GM23338 (cell line): Measurements from ENCODE around the gene SLC27A4. TPM values are rescaled to one million over a fixed set of nuclear protein-coding genes. Genes with fewer than 3 reads are reported as not detected.

Source experiments
- ATAC-seq: fragments of 200-7000 bp; cut with Tn5 transposase; 3 replicates; pipeline ENCODE4 v1.9.1; 2020
- DNase-seq: peaks from one replicate; pipeline ENCODE4 v3.0.0-alpha.2; 2015; ENCODE audit warnings: low spot score
- H2AFZ ChIP-seq: fragments of 200-600 bp; sonication (generic); 2 replicates; pipeline ENCODE4 v1.8.0; 2016; ENCODE audit warnings: antibody characterized with exemption, mild to moderate bottlenecking, moderate library complexity
- H3F3A ChIP-seq: fragments of 200-600 bp; sonication (generic); replicated peaks from 2 replicates; pipeline ENCODE4 v1.8.0; 2017; ENCODE audit warnings: antibody characterized with exemption, mixed run types, low read depth
- H3K27ac ChIP-seq: fragments of 200-600 bp; sonication (generic); 2 replicates; pipeline ENCODE4 v1.6.1; 2016; ENCODE audit warnings: low read depth
- H3K27me3 ChIP-seq: fragments of 200-600 bp; sonication (generic); 2 replicates; pipeline ENCODE4 v1.8.0; 2016; ENCODE audit warnings: mild to moderate bottlenecking, mixed run types, moderate library complexity; ENCODE audit not compliant: insufficient read depth
- H3K36me3 ChIP-seq: fragments of 200-600 bp; sonication (generic); 2 replicates; pipeline ENCODE4 v1.8.0; 2016; ENCODE audit warnings: mild to moderate bottlenecking; ENCODE audit not compliant: insufficient read depth
- H3K4me1 ChIP-seq: fragments of 200-600 bp; sonication (generic); 2 replicates; pipeline ENCODE4 v1.8.0; 2016; ENCODE audit warnings: mild to moderate bottlenecking, moderate library complexity; ENCODE audit not compliant: insufficient read depth
- H3K4me2 ChIP-seq: fragments of 200-600 bp; sonication (generic); 2 replicates; pipeline ENCODE4 v1.7.1; 2017; ENCODE audit warnings: mixed run types
- H3K4me3 ChIP-seq: fragments of 200-600 bp; sonication (generic); 2 replicates; pipeline ENCODE4 v1.6.1; 2016; ENCODE audit warnings: mixed run types
- H3K79me2 ChIP-seq: fragments of 200-600 bp; sonication (generic); replicated peaks from 2 replicates; pipeline ENCODE4 v1.8.0; 2017; ENCODE audit warnings: mild to moderate bottlenecking; ENCODE audit not compliant: insufficient read depth
- H3K9me2 ChIP-seq: fragments of 200-600 bp; sonication (generic); 2 replicates; pipeline ENCODE4 v1.8.0; 2017; ENCODE audit not compliant: insufficient read depth
- H4K20me1 ChIP-seq: fragments of 200-600 bp; sonication (generic); replicated peaks from 2 replicates; pipeline ENCODE4 v1.8.0; 2017; ENCODE audit warnings: mild to moderate bottlenecking; ENCODE audit not compliant: insufficient read depth
- H3K27ac Mint-ChIP-seq: 2 replicates; pipeline ENCODE4 v1.8.0; 2020; ENCODE audit warnings: inconsistent platforms, mild to moderate bottlenecking, moderate library complexity, mixed read lengths
- H3K27me3 Mint-ChIP-seq: 3 replicates; pipeline ENCODE4 v1.8.0; 2022; ENCODE audit warnings: low read depth, mild to moderate bottlenecking, moderate library complexity, mixed read lengths, inconsistent platforms; ENCODE audit not compliant: insufficient read depth, poor library complexity
- H3K36me3 Mint-ChIP-seq: 3 replicates; pipeline ENCODE4 v1.8.0; 2021; ENCODE audit warnings: low read depth, mild to moderate bottlenecking, inconsistent platforms, moderate library complexity, mixed read lengths
- H3K4me1 Mint-ChIP-seq: 3 replicates; pipeline ENCODE4 v1.8.0; 2020; ENCODE audit warnings: mild to moderate bottlenecking, inconsistent platforms, mixed read lengths
- H3K4me3 Mint-ChIP-seq: 3 replicates; pipeline ENCODE4 v1.8.0; 2021; ENCODE audit warnings: moderate library complexity, mild to moderate bottlenecking, inconsistent platforms, mixed read lengths
- H3K9me3 Mint-ChIP-seq: 3 replicates; pipeline ENCODE4 v1.8.0; 2020; ENCODE audit warnings: moderate library complexity, mild to moderate bottlenecking, inconsistent platforms, mixed read lengths
- CREB1 ChIP-seq: fragments of 250-450 bp; sonication (Bioruptor Pico); IDR thresholded peaks from 2 replicates; pipeline ENCODE4 v1.5.0; 2020; ENCODE audit warnings: low read depth, mild to moderate bottlenecking, moderate library complexity
- EZH2 ChIP-seq: fragments of 200-600 bp; sonication (generic); IDR thresholded peaks from one replicate; pipeline ENCODE4 v1.8.0; 2017; ENCODE audit warnings: antibody characterized with exemption, mild to moderate bottlenecking, low read depth; ENCODE audit not compliant: unreplicated experiment
- EZH2phosphoT487 ChIP-seq: fragments of 200-600 bp; sonication (generic); IDR thresholded peaks from one replicate; pipeline ENCODE4 v1.8.1; 2018; ENCODE audit warnings: antibody characterized with exemption; ENCODE audit not compliant: unreplicated experiment
- JUNB ChIP-seq: IDR thresholded peaks from one replicate; pipeline ENCODE4 v1.6.1; 2016; ENCODE audit warnings: antibody characterized with exemption; ENCODE audit not compliant: unreplicated experiment
- NANOG ChIP-seq: IDR thresholded peaks from 2 replicates; pipeline ENCODE4 v1.6.1; 2016; ENCODE audit warnings: antibody characterized with exemption, borderline replicate concordance
- POLR2AphosphoS5 ChIP-seq: IDR thresholded peaks from 2 replicates; pipeline ENCODE4 v1.6.1; 2016; ENCODE audit warnings: antibody characterized with exemption, low read depth
- STAT1 ChIP-seq: IDR thresholded peaks from one replicate; pipeline ENCODE4 v1.6.1; 2016; ENCODE audit warnings: antibody characterized with exemption; ENCODE audit not compliant: unreplicated experiment
- ZNF114 ChIP-seq: fragments of 250-450 bp; sonication (Bioruptor Pico); IDR thresholded peaks from 2 replicates; pipeline ENCODE4 v1.5.0; 2020; ENCODE audit warnings: mild to moderate bottlenecking, moderate library complexity
- ZNF331 ChIP-seq: fragments of 250-450 bp; sonication (Bioruptor Pico); IDR thresholded peaks from 2 replicates; pipeline ENCODE4 v1.5.0; 2020; ENCODE audit warnings: low read depth, mild to moderate bottlenecking, moderate library complexity
- polyA plus RNA-seq: library from polyadenylated mRNA; unstranded; fragments of >200 nt; fragmentation: Nextera tagmentation; extraction: Ambion mirVana; gene quantifications from 2 replicates; pipeline ENCODE4 v1.2.1, GENCODE V29; 2016
- total RNA-seq: library from RNA; depleted of rRNA; stranded (reverse); fragments of >200 nt; shearing (Covaris generic); gene quantifications from 2 replicates; pipeline ENCODE4 v1.2.3, GENCODE V29; 2014
- TF ChIP-seq, protein P1 (sequence below): fragments of 250-450 bp; sonication (Bioruptor Pico); IDR thresholded peaks from 2 replicates; pipeline ENCODE4 v1.5.0; 2020; ENCODE audit warnings: mild to moderate bottlenecking, moderate library complexity
- TF ChIP-seq, protein P2 (sequence below): IDR thresholded peaks from 2 replicates; pipeline ENCODE4 v1.6.1; 2016; ENCODE audit warnings: antibody characterized with exemption
- TF ChIP-seq, protein P3 (sequence below): IDR thresholded peaks from one replicate; pipeline ENCODE4 v1.6.1; 2018; ENCODE audit warnings: antibody characterized with exemption; ENCODE audit not compliant: unreplicated experiment
- TF ChIP-seq, protein P4 (sequence below), 2 experiments: fragments of 200-600 bp in 1 of 2; sonication (generic) in 1 of 2; conservative IDR thresholded peaks; 2 replicates each; pipeline versions ENCODE4 v1.5.1 to v1.6.1; 2016 to 2017; ENCODE audit warnings: antibody characterized with exemption in 2 of 2, low read depth in 2 of 2, mild to moderate bottlenecking in 2 of 2, moderate library complexity in 1 of 2

The SLC27A4 gene
- total and polyA plus RNA-seq, 2 experiments from 2014 or later: 7.9 to 25.3 TPM

DNA sequence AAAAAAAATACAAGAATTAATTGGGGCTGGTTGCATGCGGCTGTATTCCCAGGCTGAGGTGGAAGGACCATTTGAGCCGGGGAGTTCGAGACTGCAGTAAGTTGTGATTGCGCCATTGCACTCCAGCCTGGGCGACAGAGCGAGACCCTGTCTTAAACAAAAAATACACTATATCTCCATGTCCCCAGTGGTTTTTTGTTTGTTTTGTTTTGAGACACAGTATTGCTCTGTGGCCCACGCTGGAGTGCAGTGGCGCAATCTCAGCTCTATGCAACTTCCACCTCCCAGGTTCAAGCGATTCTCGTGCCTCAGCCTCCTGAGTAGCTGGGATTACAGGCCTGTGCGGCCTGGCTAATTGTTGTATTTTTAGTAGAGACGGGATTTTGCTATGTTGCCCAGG lies 16.5 kb upstream of the SLC27A4 start:
- Histone ChIP-seq H3K4me2 (peak overlapping the region; percentile 84), H3F3A (peaks cover 5% of the 10 kb centered on the region; the same call in 1 of the 2 replicates), H2AFZ (no peak overlapping the region), H3K79me2 (peaks cover 18% of the 10 kb centered on the region), H3K27ac (no peak overlapping the region), H3K4me3 (peak overlapping the region; percentile 99), H3K27me3 (no peaks in the 10 kb centered on the region), H3K4me1 (peaks cover 7% of the 10 kb centered on the region), H4K20me1 (no peaks in the 10 kb centered on the region; the same call in none of the 2 replicates), H3K36me3 (peaks cover 6% of the 10 kb centered on the region; the same call in 1 of the 2 replicates), H3K9me2 (no peaks in the 10 kb centered on the region)
- Mint-ChIP-seq H3K27me3 (peaks cover 19% of the 10 kb centered on the region), H3K4me3 (peak overlapping the region; percentile 94), H3K9me3 (no peaks in the 10 kb centered on the region), H3K27ac (no peak overlapping the region), H3K36me3 (peaks cover 20% of the 10 kb centered on the region), H3K4me1 (no peaks in the 10 kb centered on the region; the same call in 2 of the 3 replicates)
- no peak for DNase-seq
- ATAC-seq: no peak
- TF ChIP-seq ZNF114 (CRISPR knock-in tag): no peak
- TF ChIP-seq JUNB: no peak
- TF ChIP-seq, protein P1, sequence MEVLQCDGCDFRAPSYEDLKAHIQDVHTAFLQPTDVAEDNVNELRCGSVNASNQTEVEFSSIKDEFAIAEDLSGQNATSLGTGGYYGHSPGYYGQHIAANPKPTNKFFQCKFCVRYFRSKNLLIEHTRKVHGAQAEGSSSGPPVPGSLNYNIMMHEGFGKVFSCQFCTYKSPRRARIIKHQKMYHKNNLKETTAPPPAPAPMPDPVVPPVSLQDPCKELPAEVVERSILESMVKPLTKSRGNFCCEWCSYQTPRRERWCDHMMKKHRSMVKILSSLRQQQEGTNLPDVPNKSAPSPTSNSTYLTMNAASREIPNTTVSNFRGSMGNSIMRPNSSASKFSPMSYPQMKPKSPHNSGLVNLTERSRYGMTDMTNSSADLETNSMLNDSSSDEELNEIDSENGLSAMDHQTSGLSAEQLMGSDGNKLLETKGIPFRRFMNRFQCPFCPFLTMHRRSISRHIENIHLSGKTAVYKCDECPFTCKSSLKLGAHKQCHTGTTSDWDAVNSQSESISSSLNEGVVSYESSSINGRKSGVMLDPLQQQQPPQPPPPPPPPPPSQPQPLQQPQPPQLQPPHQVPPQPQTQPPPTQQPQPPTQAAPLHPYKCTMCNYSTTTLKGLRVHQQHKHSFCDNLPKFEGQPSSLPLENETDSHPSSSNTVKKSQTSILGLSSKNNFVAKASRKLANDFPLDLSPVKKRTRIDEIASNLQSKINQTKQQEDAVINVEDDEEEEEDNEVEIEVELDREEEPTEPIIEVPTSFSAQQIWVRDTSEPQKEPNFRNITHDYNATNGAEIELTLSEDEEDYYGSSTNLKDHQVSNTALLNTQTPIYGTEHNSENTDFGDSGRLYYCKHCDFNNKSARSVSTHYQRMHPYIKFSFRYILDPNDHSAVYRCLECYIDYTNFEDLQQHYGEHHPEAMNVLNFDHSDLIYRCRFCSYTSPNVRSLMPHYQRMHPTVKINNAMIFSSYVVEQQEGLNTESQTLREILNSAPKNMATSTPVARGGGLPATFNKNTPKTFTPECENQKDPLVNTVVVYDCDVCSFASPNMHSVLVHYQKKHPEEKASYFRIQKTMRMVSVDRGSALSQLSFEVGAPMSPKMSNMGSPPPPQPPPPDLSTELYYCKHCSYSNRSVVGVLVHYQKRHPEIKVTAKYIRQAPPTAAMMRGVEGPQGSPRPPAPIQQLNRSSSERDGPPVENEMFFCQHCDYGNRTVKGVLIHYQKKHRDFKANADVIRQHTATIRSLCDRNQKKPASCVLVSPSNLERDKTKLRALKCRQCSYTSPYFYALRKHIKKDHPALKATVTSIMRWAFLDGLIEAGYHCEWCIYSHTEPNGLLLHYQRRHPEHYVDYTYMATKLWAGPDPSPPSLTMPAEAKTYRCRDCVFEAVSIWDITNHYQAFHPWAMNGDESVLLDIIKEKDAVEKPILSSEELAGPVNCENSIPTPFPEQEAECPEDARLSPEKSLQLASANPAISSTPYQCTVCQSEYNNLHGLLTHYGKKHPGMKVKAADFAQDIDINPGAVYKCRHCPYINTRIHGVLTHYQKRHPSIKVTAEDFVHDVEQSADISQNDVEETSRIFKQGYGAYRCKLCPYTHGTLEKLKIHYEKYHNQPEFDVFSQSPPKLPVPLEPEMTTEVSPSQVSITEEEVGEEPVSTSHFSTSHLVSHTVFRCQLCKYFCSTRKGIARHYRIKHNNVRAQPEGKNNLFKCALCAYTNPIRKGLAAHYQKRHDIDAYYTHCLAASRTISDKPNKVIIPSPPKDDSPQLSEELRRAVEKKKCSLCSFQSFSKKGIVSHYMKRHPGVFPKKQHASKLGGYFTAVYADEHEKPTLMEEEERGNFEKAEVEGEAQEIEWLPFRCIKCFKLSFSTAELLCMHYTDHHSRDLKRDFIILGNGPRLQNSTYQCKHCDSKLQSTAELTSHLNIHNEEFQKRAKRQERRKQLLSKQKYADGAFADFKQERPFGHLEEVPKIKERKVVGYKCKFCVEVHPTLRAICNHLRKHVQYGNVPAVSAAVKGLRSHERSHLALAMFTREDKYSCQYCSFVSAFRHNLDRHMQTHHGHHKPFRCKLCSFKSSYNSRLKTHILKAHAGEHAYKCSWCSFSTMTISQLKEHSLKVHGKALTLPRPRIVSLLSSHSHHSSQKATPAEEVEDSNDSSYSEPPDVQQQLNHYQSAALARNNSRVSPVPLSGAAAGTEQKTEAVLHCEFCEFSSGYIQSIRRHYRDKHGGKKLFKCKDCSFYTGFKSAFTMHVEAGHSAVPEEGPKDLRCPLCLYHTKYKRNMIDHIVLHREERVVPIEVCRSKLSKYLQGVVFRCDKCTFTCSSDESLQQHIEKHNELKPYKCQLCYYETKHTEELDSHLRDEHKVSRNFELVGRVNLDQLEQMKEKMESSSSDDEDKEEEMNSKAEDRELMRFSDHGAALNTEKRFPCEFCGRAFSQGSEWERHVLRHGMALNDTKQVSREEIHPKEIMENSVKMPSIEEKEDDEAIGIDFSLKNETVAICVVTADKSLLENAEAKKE: no peak
- TF ChIP-seq CREB1 (CRISPR knock-in tag): no peak
- TF ChIP-seq, protein P2, sequence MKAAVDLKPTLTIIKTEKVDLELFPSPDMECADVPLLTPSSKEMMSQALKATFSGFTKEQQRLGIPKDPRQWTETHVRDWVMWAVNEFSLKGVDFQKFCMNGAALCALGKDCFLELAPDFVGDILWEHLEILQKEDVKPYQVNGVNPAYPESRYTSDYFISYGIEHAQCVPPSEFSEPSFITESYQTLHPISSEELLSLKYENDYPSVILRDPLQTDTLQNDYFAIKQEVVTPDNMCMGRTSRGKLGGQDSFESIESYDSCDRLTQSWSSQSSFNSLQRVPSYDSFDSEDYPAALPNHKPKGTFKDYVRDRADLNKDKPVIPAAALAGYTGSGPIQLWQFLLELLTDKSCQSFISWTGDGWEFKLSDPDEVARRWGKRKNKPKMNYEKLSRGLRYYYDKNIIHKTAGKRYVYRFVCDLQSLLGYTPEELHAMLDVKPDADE: no peak
- TF ChIP-seq, protein P3, sequence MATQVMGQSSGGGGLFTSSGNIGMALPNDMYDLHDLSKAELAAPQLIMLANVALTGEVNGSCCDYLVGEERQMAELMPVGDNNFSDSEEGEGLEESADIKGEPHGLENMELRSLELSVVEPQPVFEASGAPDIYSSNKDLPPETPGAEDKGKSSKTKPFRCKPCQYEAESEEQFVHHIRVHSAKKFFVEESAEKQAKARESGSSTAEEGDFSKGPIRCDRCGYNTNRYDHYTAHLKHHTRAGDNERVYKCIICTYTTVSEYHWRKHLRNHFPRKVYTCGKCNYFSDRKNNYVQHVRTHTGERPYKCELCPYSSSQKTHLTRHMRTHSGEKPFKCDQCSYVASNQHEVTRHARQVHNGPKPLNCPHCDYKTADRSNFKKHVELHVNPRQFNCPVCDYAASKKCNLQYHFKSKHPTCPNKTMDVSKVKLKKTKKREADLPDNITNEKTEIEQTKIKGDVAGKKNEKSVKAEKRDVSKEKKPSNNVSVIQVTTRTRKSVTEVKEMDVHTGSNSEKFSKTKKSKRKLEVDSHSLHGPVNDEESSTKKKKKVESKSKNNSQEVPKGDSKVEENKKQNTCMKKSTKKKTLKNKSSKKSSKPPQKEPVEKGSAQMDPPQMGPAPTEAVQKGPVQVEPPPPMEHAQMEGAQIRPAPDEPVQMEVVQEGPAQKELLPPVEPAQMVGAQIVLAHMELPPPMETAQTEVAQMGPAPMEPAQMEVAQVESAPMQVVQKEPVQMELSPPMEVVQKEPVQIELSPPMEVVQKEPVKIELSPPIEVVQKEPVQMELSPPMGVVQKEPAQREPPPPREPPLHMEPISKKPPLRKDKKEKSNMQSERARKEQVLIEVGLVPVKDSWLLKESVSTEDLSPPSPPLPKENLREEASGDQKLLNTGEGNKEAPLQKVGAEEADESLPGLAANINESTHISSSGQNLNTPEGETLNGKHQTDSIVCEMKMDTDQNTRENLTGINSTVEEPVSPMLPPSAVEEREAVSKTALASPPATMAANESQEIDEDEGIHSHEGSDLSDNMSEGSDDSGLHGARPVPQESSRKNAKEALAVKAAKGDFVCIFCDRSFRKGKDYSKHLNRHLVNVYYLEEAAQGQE: no peak
- TF ChIP-seq NANOG: no peak
- TF ChIP-seq ZNF331 (CRISPR knock-in tag): no peak
- TF ChIP-seq EZH2: no peak
- TF ChIP-seq, protein P4, sequence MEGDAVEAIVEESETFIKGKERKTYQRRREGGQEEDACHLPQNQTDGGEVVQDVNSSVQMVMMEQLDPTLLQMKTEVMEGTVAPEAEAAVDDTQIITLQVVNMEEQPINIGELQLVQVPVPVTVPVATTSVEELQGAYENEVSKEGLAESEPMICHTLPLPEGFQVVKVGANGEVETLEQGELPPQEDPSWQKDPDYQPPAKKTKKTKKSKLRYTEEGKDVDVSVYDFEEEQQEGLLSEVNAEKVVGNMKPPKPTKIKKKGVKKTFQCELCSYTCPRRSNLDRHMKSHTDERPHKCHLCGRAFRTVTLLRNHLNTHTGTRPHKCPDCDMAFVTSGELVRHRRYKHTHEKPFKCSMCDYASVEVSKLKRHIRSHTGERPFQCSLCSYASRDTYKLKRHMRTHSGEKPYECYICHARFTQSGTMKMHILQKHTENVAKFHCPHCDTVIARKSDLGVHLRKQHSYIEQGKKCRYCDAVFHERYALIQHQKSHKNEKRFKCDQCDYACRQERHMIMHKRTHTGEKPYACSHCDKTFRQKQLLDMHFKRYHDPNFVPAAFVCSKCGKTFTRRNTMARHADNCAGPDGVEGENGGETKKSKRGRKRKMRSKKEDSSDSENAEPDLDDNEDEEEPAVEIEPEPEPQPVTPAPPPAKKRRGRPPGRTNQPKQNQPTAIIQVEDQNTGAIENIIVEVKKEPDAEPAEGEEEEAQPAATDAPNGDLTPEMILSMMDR (conservative IDR thresholded peaks at IDR 0.05; ENCODE audit: low read depth in 2 of 2): no peak
- no peak for TF ChIP-seq STAT1
- no peak for TF ChIP-seq POLR2AphosphoS5
- no peak for TF ChIP-seq EZH2phosphoT487
